ENCODE measurements around the gene NKD1.

GRCh38 chr16:50560903-50561863, 13.0 kb downstream of the NKD1 start:
- TF ChIP-seq CTCF (IDR thresholded peaks at IDR 0.05) (no peak), POLR2A (IDR thresholded peaks at IDR 0.05) (no peak), EP300 (IDR thresholded peaks at IDR 0.05) (no peak)
